OCI-M2 (cell line): ENCODE results near the gene HOPX.
"Not testable (repeated sequence)": the region's sequence is repeated elsewhere in the genome, so short reads cannot be mapped to it uniquely, and the experiment has no call there.

ENCODE experiments used
- DNase-seq: peaks from one replicate; lab custom pipeline; 2025; ENCODE audit not compliant: unreplicated experiment; lab: John Stamatoyannopoulos, UW

The HOPX gene

GRCh38 chr4:56630876-56631666, 50.0 kb downstream of the HOPX start:
- no peak for DNase-seq

- no peak for DNase-seq
These were observed 52.5 kb downstream of the HOPX start for GRCh38 chr4:56628592-56628991.

GRCh38 chr4:56627985-56628384, 53.1 kb downstream of the HOPX start:
- no peak for DNase-seq

GRCh38 chr4:56627375-56627774, 53.7 kb downstream of the HOPX start:
- no peak for DNase-seq

- no peak for DNase-seq
These were observed 54.1 kb downstream of the HOPX start for GRCh38 chr4:56626963-56627362.

- DNase-seq: no peak
These were observed 54.7 kb downstream of the HOPX start for GRCh38 chr4:56626420-56626819.

GRCh38 chr4:56622176-56622575, 58.9 kb downstream of the HOPX start:
- DNase-seq: no peak

GRCh38 chr4:56619816-56620215, 61.3 kb downstream of the HOPX start:
- no peak for DNase-seq

- DNase-seq: no peak
These were observed 61.9 kb downstream of the HOPX start for GRCh38 chr4:56619160-56619559.

GRCh38 chr4:56618734-56619133, 62.4 kb downstream of the HOPX start:
- no peak for DNase-seq

- DNase-seq: no peak
These were observed 67.8 kb downstream of the HOPX start for GRCh38 chr4:56613101-56613862.

GRCh38 chr4:56612282-56612681, 68.8 kb downstream of the HOPX start:
- DNase-seq: no peak

GRCh38 chr4:56611501-56611900, 69.6 kb downstream of the HOPX start:
- DNase-seq: no peak

GRCh38 chr4:56610170-56610569, 70.9 kb downstream of the HOPX start:
- not testable (repeated sequence) for DNase-seq

GRCh38 chr4:56607926-56608325, 73.2 kb downstream of the HOPX start:
- DNase-seq: no peak

GRCh38 chr4:56606385-56606784, 74.7 kb downstream of the HOPX start:
- no peak for DNase-seq

GRCh38 chr4:56605464-56605863, 75.6 kb downstream of the HOPX start:
- not testable (repeated sequence) for DNase-seq

GRCh38 chr4:56603297-56603696, 77.8 kb downstream of the HOPX start:
- no peak for DNase-seq
